ENCODE results near the gene ZMAT5. TPM values are rescaled to one million over a fixed set of nuclear protein-coding genes. Genes with fewer than 3 reads are reported as not detected.

Gene ZMAT5
- total and polyA plus RNA-seq, 10 of the 15 experiments (the other 5 are each of a cell fraction or from before 2014, with no cell fraction given), result 2.3 to 43.0 (median 21.9) TPM

DNA sequence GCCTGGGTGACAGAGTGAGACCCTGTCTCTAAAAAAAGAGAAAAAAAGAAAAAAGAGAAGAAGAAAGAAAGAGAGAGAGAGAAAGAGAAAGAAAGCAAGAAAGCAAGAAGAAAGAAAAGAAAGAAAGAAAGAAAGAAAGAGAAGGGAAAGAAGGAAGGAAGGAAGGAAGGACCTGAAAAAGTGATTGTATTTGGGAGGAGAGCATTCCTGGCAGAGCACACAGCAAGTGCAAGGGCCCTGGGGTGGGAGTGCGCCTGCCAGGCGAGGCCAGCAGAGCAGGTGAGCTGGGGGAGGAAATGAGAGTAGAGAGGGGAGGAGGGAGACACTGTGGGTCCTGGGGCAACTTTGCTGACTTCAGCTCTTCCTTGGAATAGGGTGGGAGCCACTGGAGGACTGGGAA is 54.7 kb downstream of the ZMAT5 start:
- H3K27me3 ChIP-seq (replicated peaks in 1 of 2; ENCODE audit: control insufficient read depth in 2 of 2, insufficient read depth in 2 of 2, low read length in 1 of 2), result no peaks in the 10 kb centered on the region; a peak in 1 of 4 replicates

More for the DNA sequence above, 54.7 kb downstream of the ZMAT5 start:
- FAIRE-seq, result no peak
- in situ Hi-C loops (cut with MboI), result no loop called here
- no peak overlapping the region for H3K9ac ChIP-seq (ENCODE audit: control insufficient read depth, insufficient read depth, low read length)
- H4K20me1 ChIP-seq (ENCODE audit: control insufficient read depth, insufficient read depth), result no peaks in the 10 kb centered on the region
- ChIA-PET POLR2A (no interaction called here), SMC1A (ENCODE audit: uncharacterized antibody, unreplicated experiment) (no interaction called here), CTCF (no interaction called here), RAD21 (ENCODE audit: unreplicated experiment) (no interaction called here)
- no peak for TF ChIP-seq GATAD2B (conservative IDR thresholded peaks at IDR 0.05; ENCODE audit: low read depth)
- TF ChIP-seq RB1 (IDR thresholded peaks at IDR 0.05; ENCODE audit: borderline replicate concordance), result no peak
- TF ChIP-seq MYC (IDR thresholded peaks at IDR 0.05; ENCODE audit: insufficient read depth, insufficient read length, insufficient replicate concordance, low read length, severe bottlenecking), result no peak
- TF ChIP-seq, protein P1, sequence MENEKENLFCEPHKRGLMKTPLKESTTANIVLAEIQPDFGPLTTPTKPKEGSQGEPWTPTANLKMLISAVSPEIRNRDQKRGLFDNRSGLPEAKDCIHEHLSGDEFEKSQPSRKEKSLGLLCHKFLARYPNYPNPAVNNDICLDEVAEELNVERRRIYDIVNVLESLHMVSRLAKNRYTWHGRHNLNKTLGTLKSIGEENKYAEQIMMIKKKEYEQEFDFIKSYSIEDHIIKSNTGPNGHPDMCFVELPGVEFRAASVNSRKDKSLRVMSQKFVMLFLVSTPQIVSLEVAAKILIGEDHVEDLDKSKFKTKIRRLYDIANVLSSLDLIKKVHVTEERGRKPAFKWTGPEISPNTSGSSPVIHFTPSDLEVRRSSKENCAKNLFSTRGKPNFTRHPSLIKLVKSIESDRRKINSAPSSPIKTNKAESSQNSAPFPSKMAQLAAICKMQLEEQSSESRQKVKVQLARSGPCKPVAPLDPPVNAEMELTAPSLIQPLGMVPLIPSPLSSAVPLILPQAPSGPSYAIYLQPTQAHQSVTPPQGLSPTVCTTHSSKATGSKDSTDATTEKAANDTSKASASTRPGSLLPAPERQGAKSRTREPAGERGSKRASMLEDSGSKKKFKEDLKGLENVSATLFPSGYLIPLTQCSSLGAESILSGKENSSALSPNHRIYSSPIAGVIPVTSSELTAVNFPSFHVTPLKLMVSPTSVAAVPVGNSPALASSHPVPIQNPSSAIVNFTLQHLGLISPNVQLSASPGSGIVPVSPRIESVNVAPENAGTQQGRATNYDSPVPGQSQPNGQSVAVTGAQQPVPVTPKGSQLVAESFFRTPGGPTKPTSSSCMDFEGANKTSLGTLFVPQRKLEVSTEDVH (IDR thresholded peaks at IDR 0.05; ENCODE audit: low read depth, partially characterized antibody), result no peak
- H3K4me1 ChIP-seq (ENCODE audit: control insufficient read depth, insufficient read depth, low read length), result no peaks in the 10 kb centered on the region
- no peak overlapping the region for H2AFZ ChIP-seq (ENCODE audit: control insufficient read depth, low read depth, low read length)
- ATAC-seq, result no peak
- no peak overlapping the region for H3K4me2 ChIP-seq (ENCODE audit: control insufficient read depth, insufficient read depth)
- H3K4me3 ChIP-seq, result no peak overlapping the region
- no TSS peak for BruUV-seq (replicated peaks)
- no peak for DNase-seq (ENCODE audit: low read depth, low spot score)
- intact Hi-C loops (cut with micrococcal nuclease; ENCODE audit: unreplicated experiment), result no loop called here
- no peaks in the 10 kb centered on the region for H3K36me3 ChIP-seq (ENCODE audit: control insufficient read depth in 2 of 2, insufficient read depth in 2 of 2, low read length in 1 of 2)
- H3K79me2 ChIP-seq (ENCODE audit: control insufficient read depth, insufficient read depth, low read length), result no peaks in the 10 kb centered on the region
- whole genome bisulfite sequencing (ENCODE audit: insufficient coverage, insufficient replicate concordance, low lambda C conversion rate, missing lambda C conversion rate), result 32% methylated on average over 2 of the region's 2 CpGs
- H3K27ac ChIP-seq (ENCODE audit: control insufficient read depth, insufficient read depth), result no peak overlapping the region
- no peaks in the 10 kb centered on the region for H3K9me3 ChIP-seq (replicated peaks; ENCODE audit: control insufficient read depth, insufficient read depth, low read length)

Measured in GM12878 (cell line).